Panc1 (cell line): ENCODE measurements around the gene ZSCAN23. TPM values are rescaled to one million over a fixed set of nuclear protein-coding genes. Genes with fewer than 3 reads are reported as not detected.

ENCODE experiments used
- ATAC-seq: fragments of 200-7000 bp; cut with Tn5 transposase; 2 replicates; pipeline ENCODE4 v1.9.1; 2020; ENCODE audit warnings: mild to moderate bottlenecking, moderate library complexity
- BruUV-seq: library from RNA; stranded (reverse); fragments of 400-500 nt; replicated peaks from 2 replicates; lab custom pipeline; 2021; lab: Mats Ljungman, UMichigan
- CTCF ChIA-PET: fragments of 300-600 bp; sonication (Branson Sonifier 250); formaldehyde crosslinking; loops from one replicate; lab custom pipeline; 2022; ENCODE audit warnings: antibody characterized with exemption; lab: Charles Lee
- POLR2A ChIA-PET: fragments of 300-600 bp; sonication (Branson Sonifier 250); formaldehyde crosslinking; loops from one replicate; lab custom pipeline; 2022; ENCODE audit warnings: antibody characterized with exemption; lab: Charles Lee
- DNase-seq: peaks from one replicate; pipeline ENCODE4 v3.0.0-alpha.2; 2010; ENCODE audit warnings: low read depth, low spot score
- H3K27ac ChIP-seq: 2 replicates; pipeline ENCODE4 v1.5.1; 2011; ENCODE audit warnings: mild to moderate bottlenecking, low read length, inconsistent platforms
- H3K27me3 ChIP-seq: fragments of 200-500 bp; sonication (Bioruptor generic); 2 replicates; pipeline ENCODE4 v1.6.0; 2014; ENCODE audit warnings: low read length, inconsistent platforms; ENCODE audit not compliant: control insufficient read depth, insufficient read depth
- H3K36me3 ChIP-seq: fragments of 200-500 bp; sonication (Bioruptor generic); 2 replicates; pipeline ENCODE4 v1.5.1; 2014; ENCODE audit warnings: inconsistent platforms, mild to moderate bottlenecking, low read length, moderate library complexity; ENCODE audit not compliant: control insufficient read depth, insufficient read depth
- H3K4me1 ChIP-seq: 2 replicates; pipeline ENCODE4 v1.5.1; 2011; ENCODE audit warnings: inconsistent platforms, mild to moderate bottlenecking, low read length, moderate library complexity; ENCODE audit not compliant: control insufficient read depth, insufficient read depth
- H3K4me3 ChIP-seq, 2 experiments: 2 replicates each; pipeline ENCODE4 v1.5.1; 2011 to 2012; ENCODE audit warnings: low read depth in 2 of 2, low read length in 2 of 2, mild to moderate bottlenecking in 2 of 2, inconsistent platforms in 1 of 2, moderate library complexity in 1 of 2
- H3K9me3 ChIP-seq: fragments of 200-500 bp; sonication (Bioruptor generic); 2 replicates; pipeline ENCODE4 v1.5.1; 2014; ENCODE audit warnings: low read depth, mild to moderate bottlenecking, inconsistent platforms, low read length, moderate library complexity; ENCODE audit not compliant: control insufficient read depth, insufficient read depth
- CTCF ChIP-seq: fragments of 450-650 bp; IDR thresholded peaks from 2 replicates; pipeline ENCODE4 v1.5.1; 2017; ENCODE audit warnings: mild to moderate bottlenecking
- POLR2AphosphoS5 ChIP-seq: IDR thresholded peaks from 2 replicates; pipeline ENCODE4 v1.6.1; 2012; ENCODE audit warnings: mild to moderate bottlenecking, low read depth, low read length, moderate library complexity
- REST ChIP-seq, 2 experiments: IDR thresholded peaks; 2 replicates each; pipeline ENCODE4 v1.6.1; 2011 to 2012; ENCODE audit warnings: low read depth in 2 of 2, control low read depth in 1 of 2, low read length in 1 of 2, mild to moderate bottlenecking in 1 of 2, moderate library complexity in 1 of 2; ENCODE audit not compliant: insufficient read depth in 1 of 2
- SIN3A ChIP-seq: IDR thresholded peaks from 2 replicates; pipeline ENCODE4 v1.6.1; 2012; ENCODE audit warnings: low read depth, mild to moderate bottlenecking, low read length, moderate library complexity, borderline replicate concordance; ENCODE audit not compliant: insufficient read depth
- TCF7L2 ChIP-seq: IDR thresholded peaks from 2 replicates; pipeline ENCODE4 v1.6.1; 2011; ENCODE audit warnings: mild to moderate bottlenecking, low read depth, low read length, inconsistent platforms
- in situ Hi-C: cut with HindIII; loops from 2 replicates; pipeline ENCODE4 v1.10.0; 2016; ENCODE audit warnings: low sequenced_read_pairs, low pct_unique_long_range_greater_than_20kb
- intact Hi-C: fragments of 100-400 bp; cut with micrococcal nuclease; formaldehyde crosslinking; loops from one replicate; pipeline ENCODE4 v1.10.0; 2022; ENCODE audit not compliant: unreplicated experiment
- total RNA-seq: library from RNA; stranded (reverse); gene quantifications from one replicate; pipeline ENCODE4 v1.2.1, GENCODE V29; 2021; ENCODE audit not compliant: unreplicated experiment

ZSCAN23 gene
- total RNA-seq, 1 experiment from 2014 or later: 1.6 TPM

DNA sequence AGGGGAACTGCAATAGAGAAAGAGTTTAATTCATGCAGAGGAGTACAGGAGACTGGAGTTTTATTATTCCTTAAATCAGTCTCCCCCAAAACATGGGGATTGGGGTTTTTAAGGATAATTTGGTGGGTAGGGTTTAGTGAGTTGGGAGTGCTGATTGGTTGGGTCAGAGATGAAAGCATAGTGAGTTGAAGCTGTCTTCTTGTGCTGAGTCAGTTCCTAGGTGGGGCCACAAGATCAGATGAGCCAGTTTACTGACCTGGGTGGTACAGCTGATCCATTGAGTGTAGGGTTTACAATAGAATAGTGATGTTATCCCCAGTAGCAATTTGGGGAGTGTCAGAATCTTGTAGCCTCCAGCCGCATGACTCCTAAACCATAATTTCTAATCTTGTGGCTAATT is 43.2 kb upstream of the ZSCAN23 start:
- Histone ChIP-seq H3K27me3 (no peaks in the 10 kb centered on the region), H3K27ac (no peak overlapping the region), H3K4me1 (peaks cover 4% of the 10 kb centered on the region; the same call in 1 of the 2 replicates), H3K9me3 (no peaks in the 10 kb centered on the region), H3K4me3 (no peak overlapping the region), H3K36me3 (no peaks in the 10 kb centered on the region)
- intact Hi-C loops (no loop called here), in situ Hi-C loops (no loop called here)
- ChIA-PET POLR2A (no interaction called here), CTCF (no interaction called here)
- no peak for DNase-seq
- no TSS peak for BruUV-seq
- ATAC-seq: no peak
- TF ChIP-seq POLR2AphosphoS5 (no peak), TCF7L2 (no peak), SIN3A (no peak), CTCF (no peak)

DNA sequence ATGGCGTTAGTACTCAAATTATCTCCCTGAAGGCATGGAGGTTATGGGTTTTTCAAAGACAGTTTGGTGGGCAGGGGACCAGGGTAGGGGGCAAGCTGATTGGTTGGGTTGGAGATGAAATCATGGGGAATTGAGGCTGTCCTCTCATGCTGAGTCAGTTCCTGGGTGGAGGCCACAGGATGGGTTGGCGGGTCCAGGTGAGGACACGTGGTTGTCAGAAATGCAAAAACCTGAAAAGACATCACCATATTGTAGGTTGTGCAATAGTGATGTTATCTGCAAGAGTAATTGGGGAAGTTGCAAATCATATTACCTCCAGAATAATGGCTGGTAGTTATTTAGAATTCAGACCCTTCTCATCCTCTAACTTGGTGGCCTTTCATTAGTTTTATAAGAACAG is 42.2 kb upstream of the ZSCAN23 start:
- TF ChIP-seq SIN3A: no peak
- no peak for TF ChIP-seq CTCF
- no peak for TF ChIP-seq REST (IDR thresholded peaks at IDR 0.05; ENCODE audit: insufficient read depth in 1 of 2, low read depth in 2 of 2, low read length in 1 of 2)
- TF ChIP-seq TCF7L2: no peak
- TF ChIP-seq POLR2AphosphoS5: no peak
- intact Hi-C loops: no loop called here
- H3K27me3 ChIP-seq: no peaks in the 10 kb centered on the region
- H3K9me3 ChIP-seq: no peaks in the 10 kb centered on the region
- peaks cover 1% of the 10 kb centered on the region; the same call in 1 of the 2 replicates for H3K4me1 ChIP-seq
- ATAC-seq: no peak
- POLR2A ChIA-PET: no interaction called here
- BruUV-seq: no TSS peak
- CTCF ChIA-PET: no interaction called here
- in situ Hi-C loops: no loop called here
- no peak overlapping the region for H3K27ac ChIP-seq
- no peaks in the 10 kb centered on the region for H3K36me3 ChIP-seq
- no peak for DNase-seq
- H3K4me3 ChIP-seq: no peak overlapping the region
